ENCODE data around the gene NPFF. TPM values are rescaled to one million over a fixed set of nuclear protein-coding genes. Genes with fewer than 3 reads are reported as not detected.
A peak's percentile ranks its signal among the peaks of the same experiment; 100 is the strongest.

NPFF gene
- polyA plus RNA-seq, 1 experiment, result not detected

- H3K27me3 ChIP-seq (ENCODE audit: control insufficient read depth, insufficient read depth, low read length), result no peaks in the 10 kb centered on the region
- peaks cover 12% of the 10 kb centered on the region for H3K36me3 ChIP-seq (ENCODE audit: control insufficient read depth, insufficient read depth, low read length)
- POLR2A ChIA-PET, result no interaction called here
- CTCF ChIA-PET, result interaction anchor here (0.6 to 1.5 kb wide), 3 partner anchors 42 to 157 kb away, joined by 3 to 5 read pairs (median 3); no protein-coding TSS in a partner anchor
- H3K4me3 ChIP-seq (ENCODE audit: low read depth, low read length), result no peak overlapping the region
- no peak for DNase-seq (ENCODE audit: low read depth)
- TF ChIP-seq CTCF (IDR thresholded peaks at IDR 0.05; ENCODE audit: insufficient read depth, low read depth, low read length), result no peak
Measured at GRCh38 chr12:53502331-53502730, 5.0 kb downstream of the NPFF start.

DNA sequence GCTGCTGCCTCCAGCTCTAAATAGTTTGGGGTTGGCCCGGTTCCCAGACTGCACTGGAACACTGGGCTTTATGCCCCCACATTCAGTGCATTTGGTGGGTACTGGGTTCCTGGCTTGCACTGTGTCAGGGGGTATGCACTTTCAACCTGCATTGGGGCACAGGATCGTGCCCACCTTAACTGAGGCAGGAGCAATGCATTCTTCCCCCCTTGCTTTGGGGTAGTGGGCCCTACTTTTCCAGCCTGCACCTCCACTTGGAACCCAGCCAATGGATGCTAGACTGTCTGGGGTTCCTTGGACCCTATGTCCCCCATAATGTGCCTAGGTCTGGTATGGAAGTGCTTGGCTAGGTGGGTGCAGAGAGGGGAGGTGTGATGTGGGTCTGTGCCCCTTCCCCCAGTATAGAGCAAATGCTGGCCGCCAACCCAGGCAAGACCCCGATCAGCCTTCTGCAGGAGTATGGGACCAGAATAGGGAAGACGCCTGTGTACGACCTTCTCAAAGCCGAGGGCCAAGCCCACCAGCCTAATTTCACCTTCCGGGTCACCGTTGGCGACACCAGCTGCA is 5.6 kb downstream of the NPFF start:
- ChIA-PET CTCF (interaction anchor here (0.8 to 1.5 kb wide), 7 partner anchors 7 to 175 kb away, joined by 3 to 9 read pairs (median 4); partner anchors contain the start of gene ATP5MC2), POLR2A (interaction anchor here (0.6 to 1.4 kb wide), 3 partner anchors 20 to 142 kb away, joined by 3 to 4 read pairs (median 3); no protein-coding TSS in a partner anchor)
- no peak for TF ChIP-seq CTCF (IDR thresholded peaks at IDR 0.05; ENCODE audit: insufficient read depth, low read depth, low read length)
- Histone ChIP-seq H3K4me3 (ENCODE audit: low read depth, low read length) (peak overlapping the region; percentile 75), H3K36me3 (ENCODE audit: control insufficient read depth, insufficient read depth, low read length) (peaks cover 9% of the 10 kb centered on the region), H3K27me3 (ENCODE audit: control insufficient read depth, insufficient read depth, low read length) (no peaks in the 10 kb centered on the region)
- DNase-seq (ENCODE audit: low read depth), result no peak

GRCh38 chr12:53500776-53501614 is 6.3 kb downstream of the NPFF start, which contains the start of gene TARBP2:
TSS of gene TARBP2 (plus strand) at chr12:53501283. CDS start at chr12:53501409, 126 bp downstream.
- H3K36me3 ChIP-seq (ENCODE audit: control insufficient read depth, insufficient read depth, low read length), result peaks cover 9% of the 10 kb centered on the region
- ChIA-PET CTCF (interaction anchor here (0.6 to 1.8 kb wide), 10 partner anchors 8 to 177 kb away, joined by 3 to 9 read pairs (median 4); partner anchors contain the start of gene ATP5MC2), POLR2A (interaction anchor here (0.5 to 1.4 kb wide), 10 partner anchors 9 to 1354 kb away, joined by 3 to 8 read pairs (median 3); no protein-coding TSS in a partner anchor)
- H3K27me3 ChIP-seq (ENCODE audit: control insufficient read depth, insufficient read depth, low read length), result no peaks in the 10 kb centered on the region
- H3K4me3 ChIP-seq (ENCODE audit: low read depth, low read length), result peak within 1 kb of the TSS; percentile 89
- DNase-seq (ENCODE audit: low read depth), result peak; percentile 98
- no peak for TF ChIP-seq CTCF (IDR thresholded peaks at IDR 0.05; ENCODE audit: insufficient read depth, low read depth, low read length)

DNA sequence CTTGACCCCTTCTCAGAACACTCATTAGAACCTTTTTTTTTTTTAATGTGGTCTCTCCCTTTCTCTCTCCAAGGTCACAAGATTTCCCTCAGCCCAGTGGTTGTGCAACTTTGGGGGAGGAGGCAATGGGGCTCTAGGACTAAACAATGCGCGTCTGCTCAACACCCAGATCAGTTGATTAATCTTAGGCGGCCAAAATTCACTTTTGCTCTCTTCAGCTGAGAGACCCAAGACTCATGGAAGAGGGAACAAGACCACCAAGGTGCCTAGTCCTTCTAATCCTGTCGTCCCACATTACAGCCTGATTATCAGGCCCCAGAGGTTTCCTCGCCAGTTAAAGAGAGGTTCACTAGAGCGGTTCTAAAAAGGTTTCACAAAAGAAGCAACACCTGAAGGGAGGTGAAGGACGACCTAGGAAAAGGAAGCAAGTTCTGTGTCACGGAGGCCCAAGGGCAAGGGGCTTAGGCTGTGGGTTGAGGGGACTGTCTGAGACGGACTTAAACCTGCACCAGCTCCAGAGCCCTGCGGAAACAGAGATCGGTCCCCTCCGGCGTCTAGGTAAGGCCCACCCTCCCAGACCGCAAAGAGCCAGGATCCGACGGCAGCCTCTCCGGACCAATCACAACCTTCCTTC is 7.0 kb downstream of the NPFF start:
- CTCF ChIA-PET, result interaction anchor here (1.0 to 1.8 kb wide), 6 partner anchors 9 to 179 kb away, joined by 4 to 9 read pairs (median 6); partner anchors contain the start of gene AAAS
- no peak for DNase-seq (ENCODE audit: low read depth)
- POLR2A ChIA-PET, result interaction anchor here (0.6 to 1.4 kb wide), 5 partner anchors 8 to 1353 kb away, joined by 3 to 8 read pairs (median 4); no protein-coding TSS in a partner anchor

More for the DNA sequence above, 7.0 kb downstream of the NPFF start:
- peaks cover 6% of the 10 kb centered on the region for H3K36me3 ChIP-seq (ENCODE audit: control insufficient read depth, insufficient read depth, low read length)
- H3K4me3 ChIP-seq (ENCODE audit: low read depth, low read length), result peak overlapping the region; percentile 89
- no peak for TF ChIP-seq CTCF (IDR thresholded peaks at IDR 0.05; ENCODE audit: insufficient read depth, low read depth, low read length)
- no peaks in the 10 kb centered on the region for H3K27me3 ChIP-seq (ENCODE audit: control insufficient read depth, insufficient read depth, low read length)
